HEK293 (cell line): Measurements from ENCODE around the gene MARCO.

ENCODE experiments used
- BCL11A ChIP-seq: fragments of 450-650 bp; formaldehyde crosslinking; IDR thresholded peaks from 2 replicates; pipeline ENCODE4 v1.5.1; 2016; ENCODE audit warnings: low read depth, missing biosample characterization, missing genetic modification characterization
- CTCF ChIP-seq: fragments of 450-650 bp; formaldehyde crosslinking; IDR thresholded peaks from 2 replicates; pipeline ENCODE4 v1.5.1; 2016; ENCODE audit warnings: missing biosample characterization, missing genetic modification characterization
- OVOL3 ChIP-seq: fragments of 450-650 bp; formaldehyde crosslinking; IDR thresholded peaks from 2 replicates; pipeline ENCODE4 v1.5.1; 2016; ENCODE audit warnings: missing biosample characterization, missing genetic modification characterization
- SP7 ChIP-seq: fragments of 450-650 bp; formaldehyde crosslinking; IDR thresholded peaks from 2 replicates; pipeline ENCODE4 v1.5.1; 2016; ENCODE audit warnings: missing biosample characterization, missing genetic modification characterization
- ZBTB8A ChIP-seq: fragments of 450-650 bp; formaldehyde crosslinking; IDR thresholded peaks from 2 replicates; pipeline ENCODE4 v1.5.1; 2016; ENCODE audit warnings: missing biosample characterization, missing genetic modification characterization
- ZFHX2 ChIP-seq: fragments of 450-650 bp; formaldehyde crosslinking; conservative IDR thresholded peaks from 2 replicates; pipeline ENCODE4 v1.5.1; 2016; ENCODE audit warnings: missing biosample characterization, missing genetic modification characterization
- ZNF266 ChIP-seq: fragments of 450-650 bp; formaldehyde crosslinking; IDR thresholded peaks from 2 replicates; pipeline ENCODE4 v1.5.1; 2016; ENCODE audit warnings: missing biosample characterization, missing genetic modification characterization, low read depth
- ZNF274 ChIP-seq, 2 experiments: fragments of 200-500 bp in 1 of 2; fragments of 450-650 bp in 1 of 2; sonication (Bioruptor generic) in 1 of 2; formaldehyde crosslinking in 1 of 2; IDR thresholded peaks; 2 replicates each; pipeline versions ENCODE4 v1.5.1 to v1.6.1; 2014 to 2016; ENCODE audit warnings: borderline replicate concordance in 1 of 2, inconsistent platforms in 1 of 2, low read length in 1 of 2, missing biosample characterization in 1 of 2, missing genetic modification characterization in 1 of 2
- ZNF449 ChIP-seq: fragments of 450-650 bp; formaldehyde crosslinking; IDR thresholded peaks from 2 replicates; pipeline ENCODE4 v1.5.1; 2017; ENCODE audit warnings: missing biosample characterization, mild to moderate bottlenecking, missing genetic modification characterization, moderate library complexity
- ZNF501 ChIP-seq: fragments of 450-650 bp; formaldehyde crosslinking; IDR thresholded peaks from 2 replicates; pipeline ENCODE4 v1.5.1; 2016; ENCODE audit warnings: missing biosample characterization, missing genetic modification characterization
- ZNF514 ChIP-seq: fragments of 450-650 bp; formaldehyde crosslinking; IDR thresholded peaks from 2 replicates; pipeline ENCODE4 v1.5.1; 2016; ENCODE audit warnings: missing biosample characterization, missing genetic modification characterization

GRCh38 chr2:118913131-118913802 lies 28.7 kb upstream of the MARCO start:
- TF ChIP-seq CTCF (tag by site-specific recombination) (no peak), ZBTB8A (tag by site-specific recombination) (no peak), ZFHX2 (tag by site-specific recombination) (no peak), ZNF501 (no peak), BCL11A (tag by site-specific recombination) (no peak), ZNF274 (IDR thresholded peaks at IDR 0.05; ENCODE audit: low read length) (no peak), ZNF274 (tag by site-specific recombination; IDR thresholded peaks at IDR 0.05; ENCODE audit: borderline replicate concordance) (no peak), SP7 (tag by site-specific recombination) (no peak), OVOL3 (tag by site-specific recombination) (no peak), ZNF266 (tag by site-specific recombination) (no peak), ZNF514 (tag by site-specific recombination) (no peak), ZNF449 (tag by site-specific recombination) (no peak)
